ENCODE data around the gene SEMA5A. TPM values are rescaled to one million over a fixed set of nuclear protein-coding genes. Genes with fewer than 3 reads are reported as not detected.

Gene SEMA5A
- total and polyA plus RNA-seq, 2 donors (not counting 1 experiment from before 2014, with no cell fraction given) = not detected

DNA sequence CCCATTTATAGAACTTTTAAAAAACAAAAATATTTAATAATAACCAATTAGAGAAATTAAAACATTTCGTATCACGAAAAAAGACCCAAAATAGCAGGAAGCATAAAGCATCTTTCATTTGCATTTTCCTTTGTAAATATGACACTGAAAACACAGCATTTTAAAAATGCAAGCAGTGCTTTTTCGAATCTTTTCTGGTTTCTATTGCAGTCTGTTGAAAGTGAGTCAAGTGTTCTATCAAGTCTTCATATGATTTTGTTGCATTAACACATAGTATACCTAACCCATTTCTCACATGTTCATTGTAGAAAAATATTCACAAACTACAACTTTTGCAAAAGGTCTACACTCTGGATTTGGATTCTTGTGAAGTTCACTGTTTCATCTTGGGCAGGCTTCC is 198.8 kb downstream of the SEMA5A start:
- H3K4me3 Mint-ChIP-seq = no peak overlapping the region
- Histone ChIP-seq H3K27me3 (replicated peaks in 1 of 4; ENCODE audit: control extremely low read depth in 1 of 4, control insufficient read depth in 3 of 4, insufficient read depth in 4 of 4, low read length in 3 of 4) (no peaks in the 10 kb centered on the region), H4K20me1 (ENCODE audit: control insufficient read depth, insufficient read depth, low read length, poor library complexity, severe bottlenecking) (no peaks in the 10 kb centered on the region), H3K79me2 (ENCODE audit: control insufficient read depth, insufficient read depth, low read length) (no peaks in the 10 kb centered on the region), H3K4me2 (replicated peaks; ENCODE audit: low read depth, low read length, poor library complexity, severe bottlenecking) (no peak overlapping the region), H3K36me3 (replicated peaks in 1 of 2; ENCODE audit: control extremely low read depth in 1 of 2, control insufficient read depth in 1 of 2, extremely low read depth in 1 of 2, insufficient read depth in 2 of 2, low read length in 1 of 2) (no peaks in the 10 kb centered on the region), H3K27ac (ENCODE audit: low read length in 2 of 2) (no peak overlapping the region), H3K9ac (ENCODE audit: low read length) (no peak overlapping the region), H3K4me3 (ENCODE audit: control extremely low read depth in 1 of 5, extremely low read depth in 1 of 5, insufficient read depth in 1 of 5, low read depth in 2 of 5, low read length in 4 of 5) (no peak overlapping the region), H3K4me1 (ENCODE audit: control insufficient read depth in 2 of 2, insufficient read depth in 2 of 2, low read length in 2 of 2) (no peaks in the 10 kb centered on the region), H3K9me3 (ENCODE audit: control extremely low read depth in 1 of 3, control insufficient read depth in 2 of 3, insufficient read depth in 1 of 3, low read length in 2 of 3) (peaks cover 0 to 10% (median 0%) of the 10 kb centered on the region in 3 donors), H2AFZ (ENCODE audit: insufficient read depth, low read depth, low read length, poor library complexity, severe bottlenecking) (no peak overlapping the region)
- H3K9me3 Mint-ChIP-seq (ENCODE audit: insufficient read depth) = peaks cover 1% of the 10 kb centered on the region
- DNase-seq (no peak), ATAC-seq (ENCODE audit: low read depth) (no peak)
- H3K27ac Mint-ChIP-seq = no peak overlapping the region
- no CpG with 5 or more reads among the region's 3 CpGs for WGBS (ENCODE audit: insufficient coverage)
- intact Hi-C loops (cut with micrococcal nuclease) = no loop called here
- POLR2A ChIA-PET = no interaction called here
- H3K27me3 Mint-ChIP-seq = no peaks in the 10 kb centered on the region
- no peaks in the 10 kb centered on the region for H3K4me1 Mint-ChIP-seq
- CTCF ChIA-PET = no interaction called here
- no peak for TF ChIP-seq EZH2 (IDR thresholded peaks at IDR 0.05; ENCODE audit: borderline replicate concordance, insufficient read depth, low read depth, low read length, poor library complexity, severe bottlenecking)
- TF ChIP-seq, protein P1, sequence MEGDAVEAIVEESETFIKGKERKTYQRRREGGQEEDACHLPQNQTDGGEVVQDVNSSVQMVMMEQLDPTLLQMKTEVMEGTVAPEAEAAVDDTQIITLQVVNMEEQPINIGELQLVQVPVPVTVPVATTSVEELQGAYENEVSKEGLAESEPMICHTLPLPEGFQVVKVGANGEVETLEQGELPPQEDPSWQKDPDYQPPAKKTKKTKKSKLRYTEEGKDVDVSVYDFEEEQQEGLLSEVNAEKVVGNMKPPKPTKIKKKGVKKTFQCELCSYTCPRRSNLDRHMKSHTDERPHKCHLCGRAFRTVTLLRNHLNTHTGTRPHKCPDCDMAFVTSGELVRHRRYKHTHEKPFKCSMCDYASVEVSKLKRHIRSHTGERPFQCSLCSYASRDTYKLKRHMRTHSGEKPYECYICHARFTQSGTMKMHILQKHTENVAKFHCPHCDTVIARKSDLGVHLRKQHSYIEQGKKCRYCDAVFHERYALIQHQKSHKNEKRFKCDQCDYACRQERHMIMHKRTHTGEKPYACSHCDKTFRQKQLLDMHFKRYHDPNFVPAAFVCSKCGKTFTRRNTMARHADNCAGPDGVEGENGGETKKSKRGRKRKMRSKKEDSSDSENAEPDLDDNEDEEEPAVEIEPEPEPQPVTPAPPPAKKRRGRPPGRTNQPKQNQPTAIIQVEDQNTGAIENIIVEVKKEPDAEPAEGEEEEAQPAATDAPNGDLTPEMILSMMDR (IDR thresholded peaks at IDR 0.05) = no peak

DNA sequence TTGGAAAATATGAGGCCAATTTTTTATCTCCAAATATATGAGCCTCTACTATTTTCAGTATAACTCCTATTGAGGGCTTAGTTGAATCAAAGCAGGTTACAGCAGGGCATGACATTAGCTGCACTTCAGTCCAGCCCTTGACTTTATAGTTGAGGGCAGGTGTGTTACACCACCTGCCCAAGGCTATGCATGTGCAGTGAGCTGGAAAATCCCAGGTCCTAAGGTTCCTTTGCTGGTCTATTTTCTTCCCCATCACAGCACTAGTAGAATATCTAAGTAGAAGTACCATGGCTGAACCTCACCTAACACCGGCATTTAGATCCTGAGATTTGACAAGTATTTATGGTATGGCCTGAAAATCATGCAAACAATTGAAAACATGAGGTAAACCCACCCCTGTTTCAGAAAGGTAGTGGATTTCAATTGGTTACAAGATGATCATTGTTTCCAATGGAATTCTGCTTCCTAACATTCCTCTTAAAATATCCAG is 201.1 kb downstream of the SEMA5A start:
- no peak overlapping the region for H3K9ac ChIP-seq (ENCODE audit: low read length)
- peaks cover 0 to 10% (median 0%) of the 10 kb centered on the region in 3 donors for H3K9me3 ChIP-seq (ENCODE audit: control extremely low read depth in 1 of 3, control insufficient read depth in 2 of 3, insufficient read depth in 1 of 3, low read length in 2 of 3)
- POLR2A ChIA-PET = no interaction called here
- H2AFZ ChIP-seq (ENCODE audit: insufficient read depth, low read depth, low read length, poor library complexity, severe bottlenecking) = no peak overlapping the region
- CTCF ChIA-PET = no interaction called here
- WGBS (ENCODE audit: insufficient coverage) = no CpG with 5 or more reads among the region's 1 CpG
- ATAC-seq (ENCODE audit: low read depth) (no peak), DNase-seq (no peak)
- no peaks in the 10 kb centered on the region for H3K27me3 ChIP-seq (replicated peaks in 1 of 4; ENCODE audit: control extremely low read depth in 1 of 4, control insufficient read depth in 3 of 4, insufficient read depth in 4 of 4, low read length in 3 of 4)
- H3K4me1 Mint-ChIP-seq = no peaks in the 10 kb centered on the region
- no peak overlapping the region for H3K27ac ChIP-seq (ENCODE audit: low read length in 2 of 2)
- H3K4me1 ChIP-seq (ENCODE audit: control insufficient read depth in 2 of 2, insufficient read depth in 2 of 2, low read length in 2 of 2) = no peaks in the 10 kb centered on the region
- H3K27ac Mint-ChIP-seq = no peak overlapping the region
- TF ChIP-seq, protein P1 (IDR thresholded peaks at IDR 0.05) = no peak
- TF ChIP-seq EZH2 (IDR thresholded peaks at IDR 0.05; ENCODE audit: borderline replicate concordance, insufficient read depth, low read depth, low read length, poor library complexity, severe bottlenecking) = no peak
- no peaks in the 10 kb centered on the region for H3K79me2 ChIP-seq (ENCODE audit: control insufficient read depth, insufficient read depth, low read length)
- no peaks in the 10 kb centered on the region for H3K27me3 Mint-ChIP-seq
- no peak overlapping the region for H3K4me3 Mint-ChIP-seq
- no peak overlapping the region for H3K4me2 ChIP-seq (replicated peaks; ENCODE audit: low read depth, low read length, poor library complexity, severe bottlenecking)
- intact Hi-C loops (cut with micrococcal nuclease) = no loop called here
- H3K9me3 Mint-ChIP-seq (ENCODE audit: insufficient read depth) = no peaks in the 10 kb centered on the region
- H3K36me3 ChIP-seq (replicated peaks in 1 of 2; ENCODE audit: control extremely low read depth in 1 of 2, control insufficient read depth in 1 of 2, extremely low read depth in 1 of 2, insufficient read depth in 2 of 2, low read length in 1 of 2) = no peaks in the 10 kb centered on the region
- no peak overlapping the region for H3K4me3 ChIP-seq (ENCODE audit: control extremely low read depth in 1 of 5, extremely low read depth in 1 of 5, insufficient read depth in 1 of 5, low read depth in 2 of 5, low read length in 4 of 5)
- H4K20me1 ChIP-seq (ENCODE audit: control insufficient read depth, insufficient read depth, low read length, poor library complexity, severe bottlenecking) = no peaks in the 10 kb centered on the region

All from B cell (primary cell).